GM18507 (cell line): Measurements from ENCODE around the gene CAPZA1.
A peak's percentile ranks its signal among the peaks of the same experiment; 100 is the strongest.

Experiments
- DNase-seq: peaks from one replicate; pipeline ENCODE4 v3.0.0; 2011; ENCODE audit warnings: low read depth; ENCODE audit not compliant: insufficient read length; ENCODE audit errors: extremely low spot score
- FAIRE-seq: peaks from 2 replicates; lab custom pipeline; 2011; peaks lifted over from hg19 to GRCh38; lab: Jason Lieb, UNC

CAPZA1 gene

GRCh38 chr1:112674440-112674985, 54.9 kb downstream of the CAPZA1 start, which contains the start of gene MOV10:
Gene MOV10, plus strand, starts transcription at chr1:112674659. Its CDS starts 254 bp downstream, at chr1:112674913.
- FAIRE-seq (peak; percentile 69), DNase-seq (peak; percentile 50)

GRCh38 chr1:112674986-112675727, 55.5 kb downstream of the CAPZA1 start:
- DNase-seq = peak; percentile 26
- FAIRE-seq = no peak

GRCh38 chr1:112675728-112676381, 56.2 kb downstream of the CAPZA1 start:
- no peak for FAIRE-seq
- DNase-seq = no peak

- DNase-seq = no peak
- no peak for FAIRE-seq
Observed at GRCh38 chr1:112676543-112676942, 56.9 kb downstream of the CAPZA1 start.

- FAIRE-seq (no peak), DNase-seq (no peak)
Observed at GRCh38 chr1:112677501-112677900, 57.9 kb downstream of the CAPZA1 start.

GRCh38 chr1:112678605-112679004, 59.0 kb downstream of the CAPZA1 start:
- no peak for FAIRE-seq

GRCh38 chr1:112685913-112686312, 66.3 kb downstream of the CAPZA1 start:
- FAIRE-seq (no peak), DNase-seq (no peak)

More at GRCh38 chr1:112678605-112679004, 59.0 kb downstream of the CAPZA1 start:
- DNase-seq = no peak

- no peak for FAIRE-seq
Observed at GRCh38 chr1:112686417-112686816, 66.8 kb downstream of the CAPZA1 start.

GRCh38 chr1:112686835-112687234, 67.2 kb downstream of the CAPZA1 start:
- FAIRE-seq (no peak), DNase-seq (no peak)

More at GRCh38 chr1:112686417-112686816, 66.8 kb downstream of the CAPZA1 start:
- no peak for DNase-seq

- no peak for FAIRE-seq
- DNase-seq = no peak
Observed at GRCh38 chr1:112687361-112687760, 67.7 kb downstream of the CAPZA1 start.

GRCh38 chr1:112687785-112688496, 68.3 kb downstream of the CAPZA1 start:
- FAIRE-seq (no peak), DNase-seq (no peak)

GRCh38 chr1:112688781-112689193, 69.2 kb downstream of the CAPZA1 start:
- FAIRE-seq = no peak
- no peak for DNase-seq

GRCh38 chr1:112689196-112689841, 69.7 kb downstream of the CAPZA1 start:
- no peak for DNase-seq
- FAIRE-seq = no peak

GRCh38 chr1:112689842-112690237, 70.2 kb downstream of the CAPZA1 start:
- FAIRE-seq = no peak
- DNase-seq = no peak

GRCh38 chr1:112692681-112693080, 73.0 kb downstream of the CAPZA1 start:
- FAIRE-seq (no peak), DNase-seq (no peak)

GRCh38 chr1:112693821-112694220, 74.2 kb downstream of the CAPZA1 start:
- no peak for FAIRE-seq
- DNase-seq = no peak

- DNase-seq = no peak
- FAIRE-seq = no peak
Observed at GRCh38 chr1:112694363-112694929, 74.8 kb downstream of the CAPZA1 start.

- DNase-seq (no peak), FAIRE-seq (no peak)
Observed at GRCh38 chr1:112695276-112695675, 75.6 kb downstream of the CAPZA1 start.

- no peak for FAIRE-seq
Observed at GRCh38 chr1:112696578-112697314, 77.1 kb downstream of the CAPZA1 start.

More at GRCh38 chr1:112696578-112697314, 77.1 kb downstream of the CAPZA1 start:
- no peak for DNase-seq
